ENCODE measurements around the gene ZNF2.
"Not testable (repeated sequence)": the region's sequence is repeated elsewhere in the genome, so short reads cannot be mapped to it uniquely, and the experiment has no call there.

The ZNF2 gene

GRCh38 chr2:95165371-95166064 lies at the start of gene ZNF2:
Gene ZNF2 (plus strand): TSS chr2:95165809. CDS start chr2:95176227, 10,418 bp downstream.
- peak; percentile 100 for DNase-seq (ENCODE audit: low spot score)

GRCh38 chr2:95121093-95121406 lies 44.6 kb upstream of the ZNF2 start:
- DNase-seq (ENCODE audit: low spot score), result no peak

GRCh38 chr2:95121407-95122196 lies 44.0 kb upstream of the ZNF2 start, which contains the start of gene MRPS5:
Gene MRPS5 (minus strand): TSS chr2:95121808. CDS start chr2:95121791, 17 bp downstream.
- DNase-seq (ENCODE audit: low spot score), result peak; percentile 98

- no peak for DNase-seq (ENCODE audit: low spot score)
Observed at GRCh38 chr2:95122197-95122551, 43.4 kb upstream of the ZNF2 start.

GRCh38 chr2:95138702-95139101 lies 26.9 kb upstream of the ZNF2 start:
- no peak for DNase-seq (ENCODE audit: low spot score)

- DNase-seq (ENCODE audit: low spot score), result no peak
Observed at GRCh38 chr2:95143838-95144237, 21.8 kb upstream of the ZNF2 start.

GRCh38 chr2:95149397-95149984 lies 16.1 kb upstream of the ZNF2 start:
- DNase-seq (ENCODE audit: low spot score), result no peak

- no peak for DNase-seq (ENCODE audit: low spot score)
Observed at GRCh38 chr2:95158441-95158840, 7.2 kb upstream of the ZNF2 start.

GRCh38 chr2:95158891-95159619 lies 6.6 kb upstream of the ZNF2 start:
- DNase-seq (ENCODE audit: low spot score), result peak; percentile 62

GRCh38 chr2:95159690-95160449 lies 5.7 kb upstream of the ZNF2 start, which contains the start of gene ZNF514:
Gene ZNF514 (minus strand): TSS chr2:95159848. CDS start chr2:95153253, 6,595 bp downstream.
- peak; percentile 91 for DNase-seq (ENCODE audit: low spot score)

GRCh38 chr2:95165030-95165370 lies 609 bp upstream of the ZNF2 start:
- no peak for DNase-seq (ENCODE audit: low spot score)

GRCh38 chr2:95166065-95166763 lies 605 bp downstream of the ZNF2 start:
- peak; percentile 23 for DNase-seq (ENCODE audit: low spot score)

GRCh38 chr2:95171902-95172301 lies 6.3 kb downstream of the ZNF2 start:
- no peak for DNase-seq (ENCODE audit: low spot score)

- no peak for DNase-seq (ENCODE audit: low spot score)
Observed at GRCh38 chr2:95174031-95174542, 8.5 kb downstream of the ZNF2 start.

GRCh38 chr2:95179451-95179850 lies 13.8 kb downstream of the ZNF2 start:
- DNase-seq (ENCODE audit: low spot score), result no peak

GRCh38 chr2:95181774-95182173 lies 16.2 kb downstream of the ZNF2 start:
- no peak for DNase-seq (ENCODE audit: low spot score)

GRCh38 chr2:95185197-95185596 lies 19.6 kb downstream of the ZNF2 start:
- DNase-seq (ENCODE audit: low spot score), result no peak

GRCh38 chr2:95185973-95186372 lies 20.4 kb downstream of the ZNF2 start:
- DNase-seq (ENCODE audit: low spot score), result no peak

GRCh38 chr2:95192956-95193355 lies 27.3 kb downstream of the ZNF2 start:
- DNase-seq (ENCODE audit: low spot score), result not testable (repeated sequence)

- no peak for DNase-seq (ENCODE audit: low spot score)
Observed at GRCh38 chr2:95203911-95204310, 38.3 kb downstream of the ZNF2 start.

- DNase-seq (ENCODE audit: low spot score), result no peak
Observed at GRCh38 chr2:95204396-95204795, 38.8 kb downstream of the ZNF2 start.
